SK-N-MC (cell line): ENCODE results near the gene GLTPD2.

ENCODE experiments used
- DNase-seq: peaks from one replicate; pipeline ENCODE4 v3.0.0-alpha.2; 2011; ENCODE audit warnings: low read depth, low spot score
- H3K27ac ChIP-seq: fragments of 200-600 bp; sonication (generic); 2 replicates; pipeline ENCODE4 v1.5.1; 2016; ENCODE audit warnings: mixed run types
- H3K36me3 ChIP-seq: fragments of 200-600 bp; sonication (generic); 2 replicates; pipeline ENCODE4 v1.6.1; 2017; ENCODE audit warnings: antibody characterized with exemption, low read length, mixed read lengths; ENCODE audit not compliant: insufficient read depth
- H3K4me3 ChIP-seq: fragments of 200-600 bp; sonication (generic); 2 replicates; pipeline ENCODE4 v1.5.1; 2016
- H3K9ac ChIP-seq: fragments of 200-600 bp; sonication (generic); 2 replicates; pipeline ENCODE4 v1.8.0; 2017; ENCODE audit warnings: mixed run types, mixed read lengths; ENCODE audit not compliant: insufficient read length
- H3K9me3 ChIP-seq: fragments of 200-600 bp; sonication (generic); 2 replicates; pipeline ENCODE4 v1.6.1; 2017; ENCODE audit warnings: low read depth, mild to moderate bottlenecking, antibody characterized with exemption, low read length, moderate library complexity, mixed read lengths
- EZH2 ChIP-seq: fragments of 200-600 bp; sonication (generic); IDR thresholded peaks from one replicate; pipeline ENCODE4 v1.6.1; 2017; ENCODE audit warnings: antibody characterized with exemption
- FOXP2 ChIP-seq: optimal IDR thresholded peaks from 2 replicates; pipeline ENCODE3; 2011; ENCODE audit warnings: mild to moderate bottlenecking, moderate library complexity; ENCODE audit not compliant: insufficient read depth; ENCODE audit errors: extremely low read length, control extremely low read depth
- POLR2AphosphoS5 ChIP-seq: IDR thresholded peaks from 2 replicates; pipeline ENCODE4 v1.6.1; 2012; ENCODE audit warnings: mild to moderate bottlenecking, low read depth, low read length, borderline replicate concordance

The GLTPD2 gene

DNA sequence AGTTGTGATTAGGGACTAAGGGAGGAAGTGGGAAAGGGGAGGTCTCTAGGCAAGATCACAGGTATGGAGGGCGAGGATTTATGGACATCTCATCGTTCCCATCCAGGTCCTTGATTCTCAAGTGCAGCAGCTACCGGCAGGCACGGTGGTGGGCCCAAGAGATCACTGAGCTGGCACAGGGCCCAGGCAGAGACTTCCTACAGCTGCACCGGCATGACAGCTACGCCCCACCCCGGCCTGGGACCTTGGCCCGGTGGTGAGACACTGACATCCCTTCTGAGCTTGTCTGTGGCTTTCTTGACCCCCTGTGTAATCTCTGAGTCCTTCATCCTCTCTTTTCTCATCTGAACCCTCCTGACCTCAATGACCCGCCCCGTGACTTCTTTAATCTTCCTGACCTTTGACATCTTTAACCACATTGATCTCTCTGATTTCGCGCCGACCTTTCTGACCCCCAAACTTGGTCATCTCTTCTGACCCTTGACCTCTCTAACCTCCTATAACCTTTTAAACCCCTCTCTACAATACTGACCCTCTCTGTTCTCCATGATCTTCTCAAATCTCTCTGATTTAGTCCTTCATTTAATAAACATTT lies 22.0 kb downstream of the GLTPD2 start:
- Histone ChIP-seq H3K36me3 (no peaks in the 10 kb centered on the region), H3K9ac (no peak overlapping the region), H3K9me3 (no peaks in the 10 kb centered on the region), H3K4me3 (no peak overlapping the region), H3K27ac (no peak overlapping the region)
- no peak for TF ChIP-seq FOXP2
- TF ChIP-seq POLR2AphosphoS5: no peak
- TF ChIP-seq EZH2: no peak
- DNase-seq: no peak

GRCh38 chr17:4811471-4811870 lies 22.7 kb downstream of the GLTPD2 start:
- no peaks in the 10 kb centered on the region for H3K9me3 ChIP-seq
- no peaks in the 10 kb centered on the region for H3K36me3 ChIP-seq
- no peak for DNase-seq
- H3K4me3 ChIP-seq: no peak overlapping the region
- TF ChIP-seq EZH2 (no peak), FOXP2 (no peak), POLR2AphosphoS5 (no peak)
- no peak overlapping the region for H3K27ac ChIP-seq
- no peak overlapping the region for H3K9ac ChIP-seq

DNA sequence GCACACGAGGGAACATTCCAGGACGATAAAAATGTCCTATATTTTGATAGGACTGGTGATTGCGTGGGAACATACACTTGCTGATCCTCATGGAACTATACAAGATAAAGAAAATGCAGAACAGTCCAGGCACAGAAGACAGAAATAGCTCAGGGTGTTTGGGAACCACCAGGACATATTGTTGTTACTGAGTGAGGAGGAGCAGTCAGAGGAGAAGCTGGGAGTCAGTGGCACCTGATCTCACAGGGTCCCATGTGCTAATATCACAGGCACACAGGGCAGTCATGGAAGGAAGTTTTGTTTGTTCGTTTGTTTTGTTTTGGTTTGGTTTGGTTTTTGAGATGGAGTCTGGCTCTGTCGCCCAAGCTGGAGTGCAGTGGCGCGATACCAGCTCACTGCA lies 23.9 kb downstream of the GLTPD2 start:
- H3K36me3 ChIP-seq: no peaks in the 10 kb centered on the region
- H3K9ac ChIP-seq: no peak overlapping the region
- no peak for TF ChIP-seq EZH2
- no peak for TF ChIP-seq FOXP2
- TF ChIP-seq POLR2AphosphoS5: no peak
- no peak for DNase-seq
- H3K27ac ChIP-seq: no peak overlapping the region
- H3K9me3 ChIP-seq: no peaks in the 10 kb centered on the region
- H3K4me3 ChIP-seq: no peak overlapping the region

- Histone ChIP-seq H3K27ac (no peak overlapping the region), H3K36me3 (no peaks in the 10 kb centered on the region), H3K9me3 (no peaks in the 10 kb centered on the region), H3K4me3 (no peak overlapping the region), H3K9ac (no peak overlapping the region)
- TF ChIP-seq POLR2AphosphoS5 (no peak), FOXP2 (no peak), EZH2 (no peak)
- no peak for DNase-seq
Measured at GRCh38 chr17:4815043-4815675, 26.4 kb downstream of the GLTPD2 start.

- H3K4me3 ChIP-seq: no peak overlapping the region
- DNase-seq: no peak
- TF ChIP-seq POLR2AphosphoS5 (no peak), FOXP2 (no peak), EZH2 (no peak)
- no peaks in the 10 kb centered on the region for H3K36me3 ChIP-seq
- H3K9ac ChIP-seq: no peak overlapping the region
- no peaks in the 10 kb centered on the region for H3K9me3 ChIP-seq
- no peak overlapping the region for H3K27ac ChIP-seq
Measured at GRCh38 chr17:4816826-4817225, 28.1 kb downstream of the GLTPD2 start.

GRCh38 chr17:4818276-4818675 lies 29.5 kb downstream of the GLTPD2 start:
- H3K9ac ChIP-seq: no peak overlapping the region
- H3K36me3 ChIP-seq: no peaks in the 10 kb centered on the region
- no peak overlapping the region for H3K27ac ChIP-seq
- no peaks in the 10 kb centered on the region for H3K9me3 ChIP-seq
- DNase-seq: no peak
- H3K4me3 ChIP-seq: no peak overlapping the region
- TF ChIP-seq POLR2AphosphoS5: no peak
- TF ChIP-seq EZH2: no peak
- no peak for TF ChIP-seq FOXP2

DNA sequence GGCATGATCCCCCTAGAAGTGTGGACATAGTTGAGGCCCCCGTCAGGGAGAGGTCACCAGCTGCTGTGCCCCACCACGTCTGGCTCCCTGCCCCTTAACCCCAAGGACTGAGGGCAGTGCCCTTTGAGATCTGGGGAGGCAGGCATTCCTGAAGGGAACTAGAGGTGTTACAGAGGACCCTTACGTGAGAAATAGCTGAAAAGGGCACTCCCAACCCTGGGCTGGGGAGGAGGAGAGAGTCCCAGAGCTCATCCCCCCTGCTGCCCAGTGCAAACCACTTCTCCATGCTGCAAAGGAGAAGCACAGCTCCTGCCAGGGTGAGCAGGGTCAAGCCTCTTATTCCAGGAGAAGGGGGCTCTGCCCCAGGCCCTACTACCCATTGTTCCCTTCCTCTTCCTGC lies 34.1 kb downstream of the GLTPD2 start:
- no peak for DNase-seq
- Histone ChIP-seq H3K9ac (no peak overlapping the region), H3K27ac (no peak overlapping the region), H3K9me3 (no peaks in the 10 kb centered on the region), H3K4me3 (no peak overlapping the region), H3K36me3 (no peaks in the 10 kb centered on the region)
- no peak for TF ChIP-seq POLR2AphosphoS5
- TF ChIP-seq EZH2: no peak

- Histone ChIP-seq H3K36me3 (no peaks in the 10 kb centered on the region), H3K27ac (no peak overlapping the region), H3K4me3 (no peak overlapping the region), H3K9me3 (no peaks in the 10 kb centered on the region), H3K9ac (no peak overlapping the region)
- no peak for DNase-seq
- no peak for TF ChIP-seq EZH2
- no peak for TF ChIP-seq POLR2AphosphoS5
- no peak for TF ChIP-seq FOXP2
Measured at GRCh38 chr17:4823373-4824089, 34.8 kb downstream of the GLTPD2 start.
